Neuronal stem cell (in vitro differentiated cells): ENCODE measurements around the gene BEAN1.
A peak's percentile ranks its signal among the peaks of the same experiment; 100 is the strongest.

Experiments
- DNase-seq: peaks from one replicate; pipeline ENCODE4 v3.0.0-alpha.2; 2013; ENCODE audit warnings: low spot score
- H2AFZ ChIP-seq: one replicate; pipeline ENCODE4 v1.6.1; 2013; ENCODE audit warnings: mild to moderate bottlenecking, low read length, inconsistent platforms
- H2AK5ac ChIP-seq: 2 replicates; pipeline ENCODE4 v1.6.1; 2013; ENCODE audit warnings: low read depth, mild to moderate bottlenecking, inconsistent platforms, low read length, moderate library complexity, mixed read lengths
- H2BK120ac ChIP-seq: 2 replicates; pipeline ENCODE4 v1.6.1; 2013; ENCODE audit warnings: low read depth, mild to moderate bottlenecking, inconsistent platforms, low read length, moderate library complexity, mixed read lengths
- H2BK12ac ChIP-seq: one replicate; pipeline ENCODE4 v1.6.1; 2013; ENCODE audit warnings: low read length, inconsistent platforms
- H2BK15ac ChIP-seq: 2 replicates; pipeline ENCODE4 v1.6.1; 2013; ENCODE audit warnings: mild to moderate bottlenecking, low read length, inconsistent platforms, mixed read lengths
- H2BK5ac ChIP-seq: one replicate; pipeline ENCODE4 v1.6.1; 2013; ENCODE audit warnings: inconsistent platforms, mild to moderate bottlenecking, low read length, moderate library complexity
- H3K14ac ChIP-seq: one replicate; pipeline ENCODE4 v1.6.1; 2013; ENCODE audit warnings: low read length, inconsistent platforms
- H3K18ac ChIP-seq: 2 replicates; pipeline ENCODE4 v1.6.1; 2013; ENCODE audit warnings: low read length, inconsistent platforms
- H3K23ac ChIP-seq: 2 replicates; pipeline ENCODE4 v1.6.1; 2013; ENCODE audit warnings: low read depth, mild to moderate bottlenecking, mixed read lengths, low read length, inconsistent platforms; ENCODE audit not compliant: poor library complexity
- H3K27ac ChIP-seq: replicated peaks from 3 replicates; pipeline ENCODE4 v1.5.1; 2013; ENCODE audit warnings: low read length, inconsistent platforms
- H3K27me3 ChIP-seq, 3 experiments: 2 replicates each; pipeline ENCODE4 v1.6.1; 2013; ENCODE audit warnings: low read length in 3 of 3, mild to moderate bottlenecking in 2 of 3, inconsistent platforms in 1 of 3, low read depth in 1 of 3, mixed read lengths in 1 of 3, moderate library complexity in 1 of 3; ENCODE audit not compliant: control insufficient read depth in 3 of 3, insufficient read depth in 3 of 3
- H3K36me3 ChIP-seq, 2 donors: replicated peaks in 1 of 2; 2 replicates each; pipeline ENCODE4 v1.6.1; 2013; ENCODE audit warnings: low read length in 2 of 2; ENCODE audit not compliant: control insufficient read depth in 2 of 2, insufficient read depth in 2 of 2
- H3K4ac ChIP-seq: 2 replicates; pipeline ENCODE4 v1.6.1; 2013; ENCODE audit warnings: inconsistent platforms, mild to moderate bottlenecking, low read length, moderate library complexity
- H3K4me1 ChIP-seq, 2 donors: 1 replicate in 1 of 2; 2 replicates in 1 of 2; pipeline ENCODE4 v1.6.1; 2013; ENCODE audit warnings: low read length in 2 of 2, low read depth in 1 of 2; ENCODE audit not compliant: control insufficient read depth in 2 of 2, insufficient read depth in 1 of 2
- H3K4me2 ChIP-seq: one replicate; pipeline ENCODE4 v1.6.1; 2013; ENCODE audit warnings: mild to moderate bottlenecking, low read length, inconsistent platforms; ENCODE audit not compliant: insufficient read depth, poor library complexity, severe bottlenecking
- H3K4me3 ChIP-seq, 2 donors: 2 replicates each; pipeline ENCODE4 v1.5.1; 2013; ENCODE audit warnings: low read length in 2 of 2, mild to moderate bottlenecking in 2 of 2, inconsistent platforms in 1 of 2, moderate library complexity in 1 of 2
- H3K79me1 ChIP-seq: one replicate; pipeline ENCODE4 v1.6.1; 2013; ENCODE audit warnings: low read depth, mild to moderate bottlenecking, inconsistent platforms, low read length, moderate library complexity
- H3K9ac ChIP-seq: one replicate; pipeline ENCODE4 v1.6.1; 2013; ENCODE audit warnings: mild to moderate bottlenecking, low read depth, low read length, inconsistent platforms; ENCODE audit not compliant: poor library complexity
- H3K9me3 ChIP-seq, 2 donors: replicated peaks in 1 of 2; 2 replicates each; pipeline versions ENCODE3 to v1.6.1; 2013; ENCODE audit warnings: low read length in 2 of 2, mild to moderate bottlenecking in 2 of 2, inconsistent platforms in 1 of 2, low read depth in 1 of 2, mixed read lengths in 1 of 2, moderate library complexity in 1 of 2; ENCODE audit not compliant: control insufficient read depth in 2 of 2, insufficient read depth in 1 of 2
- H4K8ac ChIP-seq: one replicate; pipeline ENCODE4 v1.6.1; 2013; ENCODE audit warnings: low read depth, mild to moderate bottlenecking, inconsistent platforms, low read length, moderate library complexity
- H4K91ac ChIP-seq: one replicate; pipeline ENCODE4 v1.6.1; 2013; ENCODE audit warnings: low read length, low read depth, mild to moderate bottlenecking, inconsistent platforms; ENCODE audit not compliant: poor library complexity
- WGBS, 2 donors: extraction: QIAGEN DNeasy Blood & Tissue Kit; methylation state at CpG; one replicate each; pipeline ENCODE4 v1.1.7; 2013; ENCODE audit warnings: missing lambda C conversion rate in 2 of 2, mixed read lengths in 1 of 2; ENCODE audit not compliant: insufficient read length in 2 of 2, insufficient replicate concordance in 1 of 2; ENCODE audit errors: extremely low coverage in 2 of 2; 5-methylcytosine and 5-hydroxymethylcytosine counted together

Gene BEAN1

DNA sequence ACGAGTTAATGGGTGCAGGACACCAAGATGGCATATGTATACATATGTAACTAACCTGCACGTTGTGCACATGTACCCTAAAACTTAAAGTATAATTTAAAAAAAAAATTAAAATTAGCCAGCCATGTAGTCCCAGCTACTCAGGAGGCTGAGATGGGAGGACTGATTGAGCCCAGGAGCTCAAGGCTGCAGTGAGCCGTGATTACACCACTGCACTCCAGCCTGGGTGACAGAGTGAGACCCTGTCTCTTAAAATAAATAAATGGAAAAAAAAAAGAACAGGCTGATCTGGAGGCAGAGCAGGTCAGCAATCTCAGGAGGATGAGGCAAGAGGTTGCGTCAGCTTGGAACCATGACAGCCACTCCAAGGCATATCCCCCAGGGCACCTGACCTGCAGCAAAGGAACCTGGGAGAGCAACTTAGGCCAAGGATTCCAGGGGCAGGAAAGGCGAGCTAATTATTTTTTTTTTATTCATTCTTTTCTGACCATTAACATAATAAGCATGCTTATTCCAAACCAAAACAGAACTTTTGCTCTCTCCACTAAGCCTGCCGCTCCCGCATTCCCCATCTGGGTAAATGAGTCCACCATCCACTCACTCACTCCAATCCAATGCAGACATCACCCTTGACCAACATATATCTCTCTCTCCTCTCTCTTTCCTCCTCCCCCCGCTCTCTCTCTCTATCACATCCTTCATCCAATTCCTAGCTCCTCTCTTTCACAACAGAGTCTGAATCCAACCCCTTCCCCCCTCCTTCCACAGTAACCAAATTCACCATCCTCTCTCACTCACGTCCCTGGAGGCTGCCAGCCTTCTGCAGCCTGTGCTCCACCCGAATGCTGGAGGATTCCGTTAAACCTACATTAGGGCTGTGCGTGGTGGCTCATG, 75.2 kb downstream of the BEAN1 start:
- DNase-seq, result no peak
- no peak overlapping the region for H3K4me2 ChIP-seq
- H4K8ac ChIP-seq, result no peak overlapping the region
- no peak overlapping the region for H2BK15ac ChIP-seq
- no peak overlapping the region for H2AK5ac ChIP-seq
- H3K23ac ChIP-seq, result no peak overlapping the region
- 80 to 100% methylated on average over 1 of the region's 12 CpGs for WGBS, 2 donors
- H3K9ac ChIP-seq, result no peak overlapping the region
- H4K91ac ChIP-seq, result no peak overlapping the region
- H3K79me1 ChIP-seq, result no peaks in the 10 kb centered on the region
- no peak overlapping the region for H3K4ac ChIP-seq
- no peak overlapping the region for H2BK5ac ChIP-seq
- no peaks in the 10 kb centered on the region for H3K4me1 ChIP-seq
- H2BK120ac ChIP-seq, result no peak overlapping the region
- H3K18ac ChIP-seq, result no peak overlapping the region
- H3K9me3 ChIP-seq, result no peaks in the 10 kb centered on the region
- H3K27me3 ChIP-seq, result no peaks in the 10 kb centered on the region
- H2AFZ ChIP-seq, result no peak overlapping the region
- H3K27ac ChIP-seq, result no peak overlapping the region
- H3K4me3 ChIP-seq, result peak overlapping the region in 1 of 2 donors; percentile 48
- H2BK12ac ChIP-seq, result no peak overlapping the region
- no peak overlapping the region for H3K14ac ChIP-seq
- peaks cover 0 to 4% of the 10 kb centered on the region in 2 donors for H3K36me3 ChIP-seq

DNA sequence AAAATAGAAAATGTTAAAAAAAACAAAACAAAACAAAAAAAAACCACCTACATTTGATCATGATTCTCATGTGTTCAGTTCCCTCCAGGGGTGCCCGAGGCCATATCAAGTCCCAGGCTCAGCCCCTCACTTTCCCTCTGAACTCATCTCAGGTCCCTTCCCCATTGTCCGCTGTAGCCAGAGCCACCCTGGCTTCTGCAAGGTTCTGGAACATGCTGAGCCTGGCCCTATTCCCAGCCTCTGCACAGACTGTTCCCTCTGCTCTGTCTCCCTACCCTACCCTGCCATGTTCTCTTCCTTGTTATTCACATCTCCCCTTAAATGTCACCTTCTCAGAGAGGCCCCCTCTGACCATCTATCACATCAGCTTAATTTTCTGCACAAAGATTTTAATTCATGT, 75.9 kb downstream of the BEAN1 start:
- Histone ChIP-seq H2BK120ac (no peak overlapping the region), H3K4me2 (no peak overlapping the region), H2BK15ac (no peak overlapping the region), H3K4me1 (no peaks in the 10 kb centered on the region), H3K79me1 (no peaks in the 10 kb centered on the region), H3K14ac (peak overlapping the region; percentile 63), H3K9me3 (no peaks in the 10 kb centered on the region), H2BK5ac (no peak overlapping the region), H2AFZ (no peak overlapping the region), H4K91ac (no peak overlapping the region), H3K27me3 (no peaks in the 10 kb centered on the region), H2BK12ac (no peak overlapping the region), H3K9ac (no peak overlapping the region), H3K23ac (no peak overlapping the region), H3K27ac (no peak overlapping the region), H4K8ac (no peak overlapping the region), H3K4me3 (no peak overlapping the region), H3K18ac (peak overlapping the region; percentile 19), H3K4ac (no peak overlapping the region), H2AK5ac (no peak overlapping the region), H3K36me3 (peaks cover 0 to 7% of the 10 kb centered on the region in 2 donors)
- no peak for DNase-seq
- no CpG with 5 or more reads among the region's 2 CpGs for WGBS, 2 donors

DNA sequence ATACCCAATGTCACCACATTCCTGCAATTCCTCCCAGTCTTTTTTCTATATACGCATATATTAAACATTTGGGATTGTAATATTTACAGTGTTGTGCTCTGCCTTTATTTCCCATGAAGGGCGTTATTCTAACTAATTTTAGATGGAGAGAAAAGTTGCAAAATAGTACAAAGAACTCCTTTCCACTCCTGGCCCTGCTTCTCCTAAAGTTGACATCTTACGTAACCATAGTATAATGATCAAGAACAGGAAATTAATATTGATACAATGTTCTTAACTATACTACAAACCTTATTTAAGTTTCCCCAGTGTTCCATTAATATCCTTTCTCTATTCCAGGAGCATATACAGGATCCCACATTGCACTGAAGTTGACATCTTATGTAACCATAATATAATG, 76.5 kb downstream of the BEAN1 start:
- H3K4ac ChIP-seq, result no peak overlapping the region
- no peak overlapping the region for H3K14ac ChIP-seq
- no peaks in the 10 kb centered on the region for H3K79me1 ChIP-seq
- no peak overlapping the region for H3K18ac ChIP-seq
- H3K27ac ChIP-seq, result no peak overlapping the region
- no peak overlapping the region for H2BK12ac ChIP-seq
- no peak overlapping the region for H3K4me2 ChIP-seq
- no peak overlapping the region for H3K23ac ChIP-seq
- H4K8ac ChIP-seq, result no peak overlapping the region
- H4K91ac ChIP-seq, result no peak overlapping the region
- no peaks in the 10 kb centered on the region for H3K9me3 ChIP-seq
- H3K4me3 ChIP-seq, result no peak overlapping the region
- H3K4me1 ChIP-seq, result no peaks in the 10 kb centered on the region
- peaks cover 0 to 13% of the 10 kb centered on the region in 2 donors for H3K36me3 ChIP-seq
- no CpG with 5 or more reads among the region's 3 CpGs for WGBS, 2 donors
- no peak overlapping the region for H3K9ac ChIP-seq
- H2BK15ac ChIP-seq, result no peak overlapping the region
- H2BK120ac ChIP-seq, result no peak overlapping the region
- H3K27me3 ChIP-seq, result no peaks in the 10 kb centered on the region
- DNase-seq, result no peak
- no peak overlapping the region for H2AK5ac ChIP-seq
- no peak overlapping the region for H2BK5ac ChIP-seq
- no peak overlapping the region for H2AFZ ChIP-seq

DNA sequence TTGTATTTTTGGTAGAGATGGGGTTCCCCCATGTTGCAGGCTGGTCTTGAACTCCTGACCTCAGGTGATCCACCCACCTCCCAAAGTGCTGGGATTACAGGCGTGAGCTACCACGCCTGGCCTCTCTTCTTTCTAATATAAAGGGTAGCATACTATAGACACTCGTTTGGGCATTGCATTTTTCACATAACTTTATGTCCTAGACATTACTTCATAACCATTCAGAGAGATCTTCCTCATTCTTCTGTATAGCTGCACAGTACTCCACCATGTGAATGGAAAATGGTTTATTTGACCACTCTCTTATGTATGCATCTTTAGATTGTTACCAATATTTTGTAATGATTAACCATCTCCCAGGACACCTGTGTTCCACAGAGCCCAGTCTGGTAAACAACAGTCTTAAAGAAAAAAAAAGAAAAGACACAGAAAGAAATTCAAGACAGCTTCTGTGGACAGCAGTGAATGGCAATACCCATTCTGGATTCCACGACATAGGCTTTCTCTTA, 80.7 kb downstream of the BEAN1 start:
- Histone ChIP-seq H4K91ac (no peak overlapping the region), H3K27me3 (no peaks in the 10 kb centered on the region), H3K4me3 (no peak overlapping the region), H3K9me3 (no peaks in the 10 kb centered on the region), H3K79me1 (no peaks in the 10 kb centered on the region), H3K36me3 (peaks cover 2 to 28% of the 10 kb centered on the region in 2 donors), H2AFZ (no peak overlapping the region), H3K27ac (no peak overlapping the region), H3K4me1 (peaks cover 12 to 17% of the 10 kb centered on the region in 2 donors), H2BK15ac (no peak overlapping the region), H3K23ac (no peak overlapping the region), H3K4me2 (no peak overlapping the region), H3K18ac (no peak overlapping the region), H2BK5ac (no peak overlapping the region), H3K4ac (no peak overlapping the region), H2BK120ac (no peak overlapping the region), H3K9ac (no peak overlapping the region), H2AK5ac (no peak overlapping the region), H3K14ac (no peak overlapping the region), H2BK12ac (no peak overlapping the region), H4K8ac (no peak overlapping the region)
- no CpG with 5 or more reads among the region's 4 CpGs for WGBS, 2 donors
- no peak for DNase-seq
